OCI-LY1 (cell line): Measurements from ENCODE around the gene BACH2.
A peak's percentile ranks its signal among the peaks of the same experiment; 100 is the strongest.

Source experiments
- H2AFZ ChIP-seq: fragments of 200-600 bp; sonication (generic), shearing (Covaris generic); 2 replicates; pipeline ENCODE4 v1.6.0; 2014; ENCODE audit warnings: antibody characterized with exemption, mild to moderate bottlenecking, low read length
- H3F3A ChIP-seq: fragments of 200-600 bp; sonication (generic), shearing (Covaris generic); 2 replicates; pipeline ENCODE4 v1.6.0; 2014; ENCODE audit warnings: mild to moderate bottlenecking, antibody characterized with exemption, low read length, moderate library complexity; ENCODE audit not compliant: insufficient read depth
- H3K27ac ChIP-seq: fragments of 200-600 bp; sonication (generic); 2 replicates; pipeline ENCODE4 v1.5.1; 2014; ENCODE audit warnings: low read length, mixed run types, mild to moderate bottlenecking, low read depth; ENCODE audit not compliant: poor library complexity, severe bottlenecking
- H3K27me3 ChIP-seq: fragments of 200-600 bp; sonication (generic); 2 replicates; pipeline ENCODE4 v1.6.0; 2014; ENCODE audit warnings: antibody characterized with exemption, mild to moderate bottlenecking, low read length, moderate library complexity; ENCODE audit not compliant: insufficient read depth
- H3K36me3 ChIP-seq: fragments of 200-600 bp; sonication (generic); 2 replicates; pipeline ENCODE4 v1.6.1; 2014; ENCODE audit warnings: mild to moderate bottlenecking, antibody characterized with exemption, low read length, moderate library complexity, mixed read lengths; ENCODE audit not compliant: insufficient read depth
- H3K4me1 ChIP-seq: fragments of 200-600 bp; sonication (generic); 2 replicates; pipeline ENCODE4 v1.5.1; 2014; ENCODE audit warnings: mild to moderate bottlenecking, low read length, moderate library complexity; ENCODE audit not compliant: insufficient read depth, severe bottlenecking
- H3K4me2 ChIP-seq: fragments of 200-600 bp; sonication (generic), shearing (Covaris generic); 2 replicates; pipeline ENCODE4 v1.6.1; 2014; ENCODE audit warnings: low read length
- H3K4me3 ChIP-seq: fragments of 200-600 bp; sonication (generic); 2 replicates; pipeline ENCODE4 v1.5.1; 2014; ENCODE audit warnings: low read length, low read depth, mild to moderate bottlenecking, mixed read lengths; ENCODE audit not compliant: poor library complexity, severe bottlenecking
- H3K79me2 ChIP-seq: fragments of 200-600 bp; shearing (Covaris generic); 2 replicates; pipeline ENCODE4 v1.6.1; 2016; ENCODE audit warnings: mixed run types, low read length, mixed read lengths; ENCODE audit not compliant: insufficient read depth
- H3K9ac ChIP-seq: fragments of 200-600 bp; sonication (generic), shearing (Covaris generic); 2 replicates; pipeline ENCODE4 v1.6.1; 2014; ENCODE audit warnings: mild to moderate bottlenecking, low read length, mixed read lengths
- H3K9me2 ChIP-seq: fragments of 200-600 bp; sonication (generic), shearing (Covaris generic); 2 replicates; pipeline ENCODE4 v1.6.1; 2014; ENCODE audit warnings: low read depth, mild to moderate bottlenecking, low read length, mixed read lengths
- H3K9me3 ChIP-seq: fragments of 200-600 bp; shearing (Covaris generic); 2 replicates; pipeline ENCODE4 v1.6.1; 2014; ENCODE audit warnings: low read length, mixed read lengths
- H4K20me1 ChIP-seq: fragments of 200-600 bp; sonication (generic), shearing (Covaris generic); 2 replicates; pipeline ENCODE4 v1.6.0; 2016; ENCODE audit warnings: mild to moderate bottlenecking, low read length; ENCODE audit not compliant: insufficient read depth
- CTCF ChIP-seq: fragments of 200-600 bp; sonication (generic), shearing (Covaris generic); IDR thresholded peaks from 2 replicates; pipeline ENCODE4 v1.5.1; 2017; ENCODE audit warnings: mild to moderate bottlenecking, antibody characterized with exemption, low read length, moderate library complexity, mixed read lengths
- EZH2 ChIP-seq: fragments of 200-600 bp; sonication (generic), shearing (Covaris generic); IDR thresholded peaks from 2 replicates; pipeline ENCODE4 v1.8.0; 2017; ENCODE audit warnings: borderline replicate concordance, mixed run types, mild to moderate bottlenecking, antibody characterized with exemption, low read length, moderate library complexity, mixed read lengths

Gene BACH2

GRCh38 chr6:90086517-90086916 is 210.1 kb downstream of the BACH2 start:
- TF ChIP-seq EZH2: no peak
- peak; percentile 8; the same call in 1 of the 2 replicates for TF ChIP-seq CTCF
- H3K36me3 ChIP-seq: peaks cover 71% of the 10 kb centered on the region
- H3K9me3 ChIP-seq: no peaks in the 10 kb centered on the region
- H4K20me1 ChIP-seq: 0 out of 2 replicates have a peak, but pooled peaks cover 3% of the 10 kb centered on the region
- H3K4me2 ChIP-seq: no peak overlapping the region
- H3K4me3 ChIP-seq: no peak overlapping the region
- no peak overlapping the region for H2AFZ ChIP-seq
- H3K27me3 ChIP-seq: no peaks in the 10 kb centered on the region
- H3K9ac ChIP-seq: no peak overlapping the region
- H3K9me2 ChIP-seq: no peaks in the 10 kb centered on the region
- no peak overlapping the region for H3K27ac ChIP-seq
- H3F3A ChIP-seq: peaks cover 11% of the 10 kb centered on the region; the same call in 1 of the 2 replicates
- peaks cover 55% of the 10 kb centered on the region for H3K79me2 ChIP-seq
- H3K4me1 ChIP-seq: peaks cover 46% of the 10 kb centered on the region

- TF ChIP-seq CTCF: no peak
- no peak for TF ChIP-seq EZH2
- H3K27me3 ChIP-seq: no peaks in the 10 kb centered on the region
- no peak overlapping the region for H2AFZ ChIP-seq
- H3F3A ChIP-seq: 0 out of 2 replicates have a peak, but pooled peaks cover 5% of the 10 kb centered on the region
- H3K9me3 ChIP-seq: no peaks in the 10 kb centered on the region
- H3K9ac ChIP-seq: no peak overlapping the region
- H3K27ac ChIP-seq: peak overlapping the region; percentile 71
- 0 out of 2 replicates have a peak, but pooled peaks cover 3% of the 10 kb centered on the region for H4K20me1 ChIP-seq
- no peaks in the 10 kb centered on the region for H3K9me2 ChIP-seq
- H3K4me3 ChIP-seq: no peak overlapping the region
- H3K4me2 ChIP-seq: peak overlapping the region; percentile 28
- H3K79me2 ChIP-seq: peaks cover 57% of the 10 kb centered on the region
- peaks cover 61% of the 10 kb centered on the region for H3K36me3 ChIP-seq
- H3K4me1 ChIP-seq: peaks cover 72% of the 10 kb centered on the region
These were observed 212.8 kb downstream of the BACH2 start for GRCh38 chr6:90083891-90084290.

- Histone ChIP-seq H3K9me3 (no peaks in the 10 kb centered on the region), H3K27me3 (no peaks in the 10 kb centered on the region), H3K4me1 (peaks cover 83% of the 10 kb centered on the region), H3K4me3 (no peak overlapping the region), H3K9me2 (no peaks in the 10 kb centered on the region), H2AFZ (no peak overlapping the region), H3K9ac (no peak overlapping the region), H3K79me2 (peaks cover 67% of the 10 kb centered on the region), H4K20me1 (0 out of 2 replicates have a peak, but pooled peaks cover 3% of the 10 kb centered on the region), H3F3A (0 out of 2 replicates have a peak, but pooled peaks cover 5% of the 10 kb centered on the region), H3K4me2 (peak overlapping the region; percentile 69; the same call in 1 of the 2 replicates), H3K36me3 (peaks cover 61% of the 10 kb centered on the region), H3K27ac (peak overlapping the region; percentile 71)
- no peak for TF ChIP-seq EZH2
- no peak for TF ChIP-seq CTCF
These were observed 213.8 kb downstream of the BACH2 start for GRCh38 chr6:90082847-90083246.
